Measurements from ENCODE around the gene SCFD2.

- TF ChIP-seq CTCF (IDR thresholded peaks at IDR 0.05; ENCODE audit: low read depth, low read length) = no peak
- TF ChIP-seq EZH2phosphoT487 (IDR thresholded peaks at IDR 0.05; ENCODE audit: low read depth) = no peak
Measured at GRCh38 chr4:52874948-52875347, 490.9 kb downstream of the SCFD2 start.
